HG03097 (cell line): ENCODE results near the gene PHF5A.
"Not testable (repeated sequence)": the region's sequence is repeated elsewhere in the genome, so short reads cannot be mapped to it uniquely, and the experiment has no call there.

Experiments
- ATAC-seq: cut with Tn5 transposase; IDR thresholded peaks from one replicate; pipeline ENCODE4 v1.9.1; 2021; ENCODE audit not compliant: unreplicated experiment, low FRiP score

Gene PHF5A

GRCh38 chr22:41448189-41448808 lies 20.2 kb downstream of the PHF5A start:
- peak; percentile 42 for ATAC-seq

GRCh38 chr22:41447435-41448188 lies 20.9 kb downstream of the PHF5A start:
- no peak for ATAC-seq

- peak; percentile 48 for ATAC-seq
Measured at GRCh38 chr22:41446639-41447434, 21.7 kb downstream of the PHF5A start, which contains the start of gene TOB2. Gene TOB2, minus strand, starts transcription at chr22:41446801. Its CDS starts 9,456 bp downstream, at chr22:41437345.

- ATAC-seq, result no peak
Measured at GRCh38 chr22:41446057-41446501, 22.4 kb downstream of the PHF5A start.

- ATAC-seq, result no peak
Measured at GRCh38 chr22:41445129-41446056, 23.1 kb downstream of the PHF5A start.

GRCh38 chr22:41444360-41445128 lies 23.9 kb downstream of the PHF5A start:
- ATAC-seq, result peak; percentile 39

- no peak for ATAC-seq
Measured at GRCh38 chr22:41442240-41442792, 26.2 kb downstream of the PHF5A start.

GRCh38 chr22:41440511-41440910 lies 28.0 kb downstream of the PHF5A start:
- not testable (repeated sequence) for ATAC-seq

- no peak for ATAC-seq
Measured at GRCh38 chr22:41437198-41437597, 31.3 kb downstream of the PHF5A start.

- no peak for ATAC-seq
Measured at GRCh38 chr22:41436322-41437113, 32.0 kb downstream of the PHF5A start.

- ATAC-seq, result no peak
Measured at GRCh38 chr22:41435560-41435959, 32.9 kb downstream of the PHF5A start.

- ATAC-seq, result not testable (repeated sequence)
Measured at GRCh38 chr22:41434361-41435003, 34.0 kb downstream of the PHF5A start.

- not testable (repeated sequence) for ATAC-seq
Measured at GRCh38 chr22:41433480-41433879, 35.0 kb downstream of the PHF5A start.

- no peak for ATAC-seq
Measured at GRCh38 chr22:41431656-41432055, 36.8 kb downstream of the PHF5A start.

GRCh38 chr22:41429951-41430332 lies 38.5 kb downstream of the PHF5A start:
- ATAC-seq, result no peak

GRCh38 chr22:41429232-41429950 lies 39.1 kb downstream of the PHF5A start:
- no peak for ATAC-seq

GRCh38 chr22:41425660-41426365 lies 42.7 kb downstream of the PHF5A start:
- no peak for ATAC-seq
